H9 (cell line): Measurements from ENCODE around the gene CEP85L. TPM values are rescaled to one million over a fixed set of nuclear protein-coding genes. Genes with fewer than 3 reads are reported as not detected.

Source experiments
- DNase-seq: peaks from one replicate; pipeline ENCODE4 v3.0.0-alpha.2; 2017
- H2AFZ ChIP-seq: one replicate; pipeline ENCODE4 v1.6.1; 2013; ENCODE audit warnings: mild to moderate bottlenecking, low read length, control low read depth, moderate library complexity
- H2AK5ac ChIP-seq: 2 replicates; pipeline ENCODE4 v1.6.1; 2013; ENCODE audit warnings: low read length, control low read depth, mixed read lengths; ENCODE audit not compliant: insufficient read length
- H2BK120ac ChIP-seq: one replicate; pipeline ENCODE4 v1.6.1; 2013; ENCODE audit warnings: low read depth, mild to moderate bottlenecking, low read length, control low read depth, inconsistent platforms; ENCODE audit not compliant: poor library complexity, severe bottlenecking
- H2BK12ac ChIP-seq: 2 replicates; pipeline ENCODE4 v1.6.1; 2013; ENCODE audit warnings: low read length, control low read depth, mixed read lengths, low read depth; ENCODE audit not compliant: insufficient read length
- H2BK15ac ChIP-seq: 2 replicates; pipeline ENCODE4 v1.6.1; 2013; ENCODE audit warnings: low read depth, low read length, control low read depth
- H2BK20ac ChIP-seq: one replicate; pipeline ENCODE4 v1.6.1; 2013; ENCODE audit warnings: low read depth, mild to moderate bottlenecking, low read length, control low read depth, inconsistent platforms; ENCODE audit not compliant: poor library complexity, severe bottlenecking
- H2BK5ac ChIP-seq: 2 replicates; pipeline ENCODE4 v1.6.1; 2013; ENCODE audit warnings: low read length, control low read depth, mixed read lengths; ENCODE audit not compliant: insufficient read length
- H3K14ac ChIP-seq: 2 replicates; pipeline ENCODE4 v1.6.1; 2013; ENCODE audit warnings: low read length, control low read depth; ENCODE audit not compliant: insufficient read depth
- H3K18ac ChIP-seq: 2 replicates; pipeline ENCODE4 v1.6.1; 2013; ENCODE audit warnings: low read depth, mild to moderate bottlenecking, mixed read lengths, low read length, control low read depth; ENCODE audit not compliant: insufficient read length
- H3K23ac ChIP-seq: 2 replicates; pipeline ENCODE4 v1.6.1; 2013; ENCODE audit warnings: low read length, control low read depth, mixed read lengths, low read depth; ENCODE audit not compliant: insufficient read length
- H3K23me2 ChIP-seq: 2 replicates; pipeline ENCODE4 v1.6.1; 2013; ENCODE audit warnings: low read depth, mild to moderate bottlenecking, mixed read lengths, low read length, control low read depth; ENCODE audit not compliant: insufficient read length, poor library complexity, severe bottlenecking
- H3K27ac ChIP-seq: 2 replicates; pipeline ENCODE4 v1.5.1; 2013; ENCODE audit warnings: low read length, control low read depth, mixed read lengths, low read depth; ENCODE audit not compliant: insufficient read length
- H3K27me3 ChIP-seq: 2 replicates; pipeline ENCODE4 v1.6.1; 2013; ENCODE audit warnings: low read length, control low read depth, inconsistent platforms; ENCODE audit not compliant: insufficient read depth
- H3K4ac ChIP-seq: 2 replicates; pipeline ENCODE4 v1.6.1; 2013; ENCODE audit warnings: low read depth, mild to moderate bottlenecking, control low read depth, inconsistent platforms, low read length, moderate library complexity
- H3K4me1 ChIP-seq: 2 replicates; pipeline ENCODE4 v1.6.1; 2013; ENCODE audit warnings: low read length, control low read depth, inconsistent platforms; ENCODE audit not compliant: insufficient read depth
- H3K4me2 ChIP-seq: 2 replicates; pipeline ENCODE4 v1.6.1; 2013; ENCODE audit warnings: low read length, control low read depth, mixed read lengths; ENCODE audit not compliant: insufficient read length, insufficient read depth
- H3K56ac ChIP-seq: 2 replicates; pipeline ENCODE4 v1.6.1; 2013; ENCODE audit warnings: low read depth, mild to moderate bottlenecking, mixed read lengths, low read length, control low read depth; ENCODE audit not compliant: insufficient read length
- H3K79me1 ChIP-seq: 2 replicates; pipeline ENCODE4 v1.6.1; 2013; ENCODE audit warnings: low read depth, mild to moderate bottlenecking, moderate library complexity, low read length, control low read depth, inconsistent platforms; ENCODE audit not compliant: insufficient read depth, poor library complexity, severe bottlenecking
- H3K79me2 ChIP-seq: 2 replicates; pipeline ENCODE4 v1.6.1; 2013; ENCODE audit warnings: low read length, control low read depth, inconsistent platforms; ENCODE audit not compliant: insufficient read depth
- H3K9ac ChIP-seq: 2 replicates; pipeline ENCODE4 v1.6.1; 2013; ENCODE audit warnings: low read length, control low read depth, mixed read lengths; ENCODE audit not compliant: insufficient read length; ENCODE audit errors: extremely low read depth
- H3K9me3 ChIP-seq: one replicate; pipeline ENCODE4 v1.6.1; 2013; ENCODE audit warnings: low read depth, low read length, inconsistent platforms; ENCODE audit not compliant: control insufficient read depth
- H3T11ph ChIP-seq: one replicate; pipeline ENCODE4 v1.6.1; 2013; ENCODE audit warnings: mild to moderate bottlenecking, low read length, control low read depth, inconsistent platforms
- H4K20me1 ChIP-seq: one replicate; pipeline ENCODE4 v1.6.1; 2013; ENCODE audit not compliant: control insufficient read depth, insufficient read length, insufficient read depth
- H4K5ac ChIP-seq: 2 replicates; pipeline ENCODE4 v1.6.1; 2013; ENCODE audit warnings: low read depth, mild to moderate bottlenecking, mixed read lengths, low read length, control low read depth; ENCODE audit not compliant: insufficient read length
- H4K8ac ChIP-seq: replicated peaks from 2 replicates; pipeline ENCODE4 v1.6.1; 2013; ENCODE audit warnings: low read length, control low read depth, mixed read lengths, low read depth; ENCODE audit not compliant: insufficient read length
- H4K91ac ChIP-seq: 2 replicates; pipeline ENCODE4 v1.6.1; 2013; ENCODE audit warnings: low read depth, mild to moderate bottlenecking, moderate library complexity, mixed read lengths, low read length, control low read depth; ENCODE audit not compliant: insufficient read length
- H3K27ac Mint-ChIP-seq, 3 experiments: 2 replicates in 2 of 3; 3 replicates in 1 of 3; pipeline ENCODE4 v1.8.0; 2020 to 2021; ENCODE audit warnings: mixed read lengths in 3 of 3, mild to moderate bottlenecking in 1 of 3, moderate library complexity in 1 of 3
- H3K27me3 Mint-ChIP-seq: 2 replicates; pipeline ENCODE4 v1.8.0; 2021; ENCODE audit warnings: low read depth, mild to moderate bottlenecking, moderate library complexity, mixed read lengths
- H3K36me3 Mint-ChIP-seq, 3 experiments: 2 replicates in 2 of 3; 3 replicates in 1 of 3; pipeline ENCODE4 v1.8.0; 2020 to 2021; ENCODE audit warnings: low read depth in 3 of 3, mixed read lengths in 3 of 3; ENCODE audit not compliant: insufficient read depth in 1 of 3
- H3K4me1 Mint-ChIP-seq, 2 experiments: 2 replicates each; pipeline ENCODE4 v1.8.0; 2020; ENCODE audit warnings: mixed read lengths in 2 of 2
- H3K4me3 Mint-ChIP-seq, 2 experiments: 2 replicates in 1 of 2; 3 replicates in 1 of 2; pipeline ENCODE4 v1.8.0; 2020 to 2021; ENCODE audit warnings: mild to moderate bottlenecking in 2 of 2, mixed read lengths in 2 of 2, moderate library complexity in 1 of 2
- H3K9me3 Mint-ChIP-seq, 2 experiments: 2 replicates in 1 of 2; 3 replicates in 1 of 2; pipeline ENCODE4 v1.8.0; 2020; ENCODE audit warnings: mild to moderate bottlenecking in 2 of 2, mixed read lengths in 2 of 2, moderate library complexity in 1 of 2
- WGBS: extraction: QIAGEN DNeasy Blood & Tissue Kit; methylation state at CpG from one replicate; pipeline ENCODE4 v1.1.7; 2013; ENCODE audit warnings: missing lambda C conversion rate, low lambda C conversion rate, mixed read lengths; ENCODE audit not compliant: insufficient read length; ENCODE audit errors: extremely low coverage; 5-methylcytosine and 5-hydroxymethylcytosine counted together
- total RNA-seq: library from RNA; stranded (reverse); gene quantifications from 2 replicates; pipeline ENCODE4 v1.2.1, GENCODE V29; 2021
- TF ChIP-seq, protein P1 (sequence below): fragments of 200-600 bp; sonication (generic); conservative IDR thresholded peaks from 3 replicates; pipeline ENCODE4 v1.8.0; 2021; ENCODE audit warnings: antibody characterized with exemption, mild to moderate bottlenecking

The CEP85L gene
- total RNA-seq, 1 experiment from 2014 or later = 3.8 TPM

DNA sequence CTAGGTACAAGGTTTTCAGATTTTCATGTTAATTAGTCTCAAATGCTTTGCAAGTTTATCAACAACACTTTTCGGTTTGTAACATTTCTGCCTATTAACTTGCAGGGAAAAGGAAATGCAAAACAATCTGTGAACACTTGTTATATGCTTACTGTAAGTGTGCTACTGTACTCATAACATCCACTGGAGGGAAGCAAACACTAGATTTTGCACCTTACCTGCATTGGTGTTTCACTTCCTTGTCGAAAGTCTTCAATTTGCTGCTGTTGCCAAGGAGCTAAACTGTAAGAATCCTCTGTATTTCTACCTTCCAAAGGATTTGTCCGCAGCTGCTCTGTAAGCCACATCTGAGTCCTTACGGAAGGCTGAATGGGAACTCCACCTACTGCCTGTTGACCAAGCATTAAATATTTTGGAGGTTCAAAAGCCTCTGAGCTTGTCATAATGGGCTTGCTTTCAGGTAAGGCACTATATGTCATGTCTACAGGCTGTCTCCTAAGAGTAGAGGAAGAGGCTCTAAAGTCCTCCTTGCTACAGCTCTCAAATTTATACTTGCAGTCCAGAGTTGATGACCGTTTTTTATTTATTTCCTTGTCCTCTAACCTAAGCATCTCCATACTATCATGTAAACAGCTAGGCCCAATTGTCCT, 86.0 kb downstream of the CEP85L start:
- no peak overlapping the region for H3K9ac ChIP-seq
- H2AFZ ChIP-seq = no peak overlapping the region
- no peak overlapping the region for H4K8ac ChIP-seq
- no peaks in the 10 kb centered on the region for H4K20me1 ChIP-seq
- no peak overlapping the region for H2BK120ac ChIP-seq
- H2AK5ac ChIP-seq = no peak overlapping the region
- no peak overlapping the region for H3K18ac ChIP-seq
- WGBS = no CpG with 5 or more reads among the region's 5 CpGs
- H3K4me3 Mint-ChIP-seq = no peak overlapping the region
- H3K23ac ChIP-seq = no peak overlapping the region
- peaks cover 6 to 12% of the 10 kb centered on the region in 2 experiments for H3K4me1 Mint-ChIP-seq
- no peak overlapping the region for H3K4ac ChIP-seq
- H3K4me1 ChIP-seq = peaks cover 3% of the 10 kb centered on the region; the same call in 1 of the 2 replicates
- no peaks in the 10 kb centered on the region for H3K27me3 Mint-ChIP-seq
- no peaks in the 10 kb centered on the region for H3K23me2 ChIP-seq
- H3K56ac ChIP-seq = no peak overlapping the region
- H3K36me3 Mint-ChIP-seq = no peaks in the 10 kb centered on the region
- H3K79me1 ChIP-seq = peaks cover 6% of the 10 kb centered on the region
- H4K91ac ChIP-seq = no peak overlapping the region
- H2BK15ac ChIP-seq = no peak overlapping the region
- no peak overlapping the region for H4K5ac ChIP-seq
- H3K9me3 ChIP-seq = no peaks in the 10 kb centered on the region
- H3K27me3 ChIP-seq = no peaks in the 10 kb centered on the region; the same call in 1 of the 2 replicates
- no peak overlapping the region for H3K4me2 ChIP-seq
- H3K27ac Mint-ChIP-seq = peak overlapping the region in 2 of 3 experiments; percentile 0 to 9; a peak in 2 of 7 replicates
- no peak overlapping the region for H2BK12ac ChIP-seq
- H3K27ac ChIP-seq = no peak overlapping the region
- H2BK5ac ChIP-seq = no peak overlapping the region
- TF ChIP-seq, protein P1, sequence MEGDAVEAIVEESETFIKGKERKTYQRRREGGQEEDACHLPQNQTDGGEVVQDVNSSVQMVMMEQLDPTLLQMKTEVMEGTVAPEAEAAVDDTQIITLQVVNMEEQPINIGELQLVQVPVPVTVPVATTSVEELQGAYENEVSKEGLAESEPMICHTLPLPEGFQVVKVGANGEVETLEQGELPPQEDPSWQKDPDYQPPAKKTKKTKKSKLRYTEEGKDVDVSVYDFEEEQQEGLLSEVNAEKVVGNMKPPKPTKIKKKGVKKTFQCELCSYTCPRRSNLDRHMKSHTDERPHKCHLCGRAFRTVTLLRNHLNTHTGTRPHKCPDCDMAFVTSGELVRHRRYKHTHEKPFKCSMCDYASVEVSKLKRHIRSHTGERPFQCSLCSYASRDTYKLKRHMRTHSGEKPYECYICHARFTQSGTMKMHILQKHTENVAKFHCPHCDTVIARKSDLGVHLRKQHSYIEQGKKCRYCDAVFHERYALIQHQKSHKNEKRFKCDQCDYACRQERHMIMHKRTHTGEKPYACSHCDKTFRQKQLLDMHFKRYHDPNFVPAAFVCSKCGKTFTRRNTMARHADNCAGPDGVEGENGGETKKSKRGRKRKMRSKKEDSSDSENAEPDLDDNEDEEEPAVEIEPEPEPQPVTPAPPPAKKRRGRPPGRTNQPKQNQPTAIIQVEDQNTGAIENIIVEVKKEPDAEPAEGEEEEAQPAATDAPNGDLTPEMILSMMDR = peak; percentile 69
- no peaks in the 10 kb centered on the region for H3K79me2 ChIP-seq
- no peak overlapping the region for H3K14ac ChIP-seq
- no peak overlapping the region for H2BK20ac ChIP-seq
- no peak overlapping the region for H3T11ph ChIP-seq
- no peaks in the 10 kb centered on the region for H3K9me3 Mint-ChIP-seq
- no peak for DNase-seq
